ENCODE data around the gene DNM3.

Gene DNM3

DNA sequence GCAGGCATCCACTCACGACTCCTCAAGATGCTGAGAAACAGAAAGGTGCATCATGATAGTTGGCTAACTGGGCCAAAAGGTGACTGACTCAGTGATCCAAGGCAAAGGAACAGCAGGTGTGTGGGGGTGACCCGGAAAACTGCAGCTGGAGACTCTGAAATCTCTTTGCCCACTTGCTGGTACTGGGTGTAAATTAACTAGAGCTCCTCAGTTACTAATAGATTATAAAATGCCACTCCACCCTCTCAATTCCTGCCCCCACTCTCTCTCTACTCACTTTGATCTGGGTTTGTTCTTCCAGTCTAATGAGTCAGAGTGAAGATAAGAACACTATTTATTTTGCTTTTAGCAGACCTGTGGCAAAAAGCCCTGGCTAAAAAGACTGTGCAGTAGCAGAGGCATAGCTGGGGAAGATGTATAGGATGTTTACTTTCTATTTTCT lies 609.7 kb downstream of the DNM3 start:
- DNase-seq (ENCODE audit: low spot score), result no peak
- in situ Hi-C loops (cut with MboI; ENCODE audit: low sequenced_read_pairs, unreplicated experiment), result loop anchor here (10.0 kb wide), 1 partner anchor 254 kb away; no protein-coding TSS in a partner anchor

GRCh38 chr1:172452536-172453152 lies 611.3 kb downstream of the DNM3 start:
- in situ Hi-C loops (cut with MboI; ENCODE audit: low sequenced_read_pairs, unreplicated experiment), result loop anchor here (10.0 kb wide), 1 partner anchor 252 kb away; no protein-coding TSS in a partner anchor
- TF ChIP-seq, protein P1, sequence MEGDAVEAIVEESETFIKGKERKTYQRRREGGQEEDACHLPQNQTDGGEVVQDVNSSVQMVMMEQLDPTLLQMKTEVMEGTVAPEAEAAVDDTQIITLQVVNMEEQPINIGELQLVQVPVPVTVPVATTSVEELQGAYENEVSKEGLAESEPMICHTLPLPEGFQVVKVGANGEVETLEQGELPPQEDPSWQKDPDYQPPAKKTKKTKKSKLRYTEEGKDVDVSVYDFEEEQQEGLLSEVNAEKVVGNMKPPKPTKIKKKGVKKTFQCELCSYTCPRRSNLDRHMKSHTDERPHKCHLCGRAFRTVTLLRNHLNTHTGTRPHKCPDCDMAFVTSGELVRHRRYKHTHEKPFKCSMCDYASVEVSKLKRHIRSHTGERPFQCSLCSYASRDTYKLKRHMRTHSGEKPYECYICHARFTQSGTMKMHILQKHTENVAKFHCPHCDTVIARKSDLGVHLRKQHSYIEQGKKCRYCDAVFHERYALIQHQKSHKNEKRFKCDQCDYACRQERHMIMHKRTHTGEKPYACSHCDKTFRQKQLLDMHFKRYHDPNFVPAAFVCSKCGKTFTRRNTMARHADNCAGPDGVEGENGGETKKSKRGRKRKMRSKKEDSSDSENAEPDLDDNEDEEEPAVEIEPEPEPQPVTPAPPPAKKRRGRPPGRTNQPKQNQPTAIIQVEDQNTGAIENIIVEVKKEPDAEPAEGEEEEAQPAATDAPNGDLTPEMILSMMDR (IDR thresholded peaks at IDR 0.05; ENCODE audit: borderline replicate concordance, control extremely low read depth, extremely low read depth, insufficient read depth, missing control alignments), result no peak
- DNase-seq (ENCODE audit: low spot score), result no peak

More for the DNA sequence above, 609.7 kb downstream of the DNM3 start:
- TF ChIP-seq, protein P1 (IDR thresholded peaks at IDR 0.05; ENCODE audit: borderline replicate concordance, control extremely low read depth, extremely low read depth, insufficient read depth, missing control alignments), result no peak

- TF ChIP-seq, protein P1 (IDR thresholded peaks at IDR 0.05; ENCODE audit: borderline replicate concordance, control extremely low read depth, extremely low read depth, insufficient read depth, missing control alignments), result no peak
- DNase-seq (ENCODE audit: low spot score), result no peak
- in situ Hi-C loops (cut with MboI; ENCODE audit: low sequenced_read_pairs, unreplicated experiment), result loop anchor here (10.0 kb wide), 1 partner anchor 252 kb away; no protein-coding TSS in a partner anchor
These were observed 611.9 kb downstream of the DNM3 start for GRCh38 chr1:172453153-172453545.

- TF ChIP-seq, protein P1 (IDR thresholded peaks at IDR 0.05; ENCODE audit: borderline replicate concordance, control extremely low read depth, extremely low read depth, insufficient read depth, missing control alignments), result no peak
These were observed 612.3 kb downstream of the DNM3 start for GRCh38 chr1:172453607-172454006.

DNA sequence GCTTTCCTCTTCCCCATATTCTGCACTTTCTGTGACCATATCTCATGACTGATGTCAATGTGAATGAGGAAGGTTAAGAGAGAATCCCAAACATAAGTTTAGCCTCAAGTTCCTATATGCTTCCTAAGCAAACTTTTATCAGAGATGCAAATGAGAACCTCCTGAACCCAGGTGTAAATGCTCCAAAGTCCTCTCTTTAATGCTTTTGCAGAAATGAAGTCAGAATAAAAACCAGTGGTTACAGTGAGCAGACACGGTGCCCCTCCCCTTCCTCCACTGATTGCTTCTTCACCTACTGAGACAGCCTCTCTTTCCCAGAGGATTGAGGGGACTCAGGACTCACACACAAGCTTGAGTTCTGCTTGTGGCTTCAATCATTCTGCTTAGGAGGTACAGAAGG lies 614.2 kb downstream of the DNM3 start:
- in situ Hi-C loops (cut with MboI; ENCODE audit: low sequenced_read_pairs, unreplicated experiment), result loop anchor here (10.0 kb wide), 1 partner anchor 249 kb away; no protein-coding TSS in a partner anchor
- DNase-seq (ENCODE audit: low spot score), result no peak
- TF ChIP-seq, protein P1 (IDR thresholded peaks at IDR 0.05; ENCODE audit: borderline replicate concordance, control extremely low read depth, extremely low read depth, insufficient read depth, missing control alignments), result no peak

More at GRCh38 chr1:172453607-172454006, 612.3 kb downstream of the DNM3 start:
- no peak for DNase-seq (ENCODE audit: low spot score)
- in situ Hi-C loops (cut with MboI; ENCODE audit: low sequenced_read_pairs, unreplicated experiment), result loop anchor here (10.0 kb wide), 1 partner anchor 251 kb away; no protein-coding TSS in a partner anchor

DNA sequence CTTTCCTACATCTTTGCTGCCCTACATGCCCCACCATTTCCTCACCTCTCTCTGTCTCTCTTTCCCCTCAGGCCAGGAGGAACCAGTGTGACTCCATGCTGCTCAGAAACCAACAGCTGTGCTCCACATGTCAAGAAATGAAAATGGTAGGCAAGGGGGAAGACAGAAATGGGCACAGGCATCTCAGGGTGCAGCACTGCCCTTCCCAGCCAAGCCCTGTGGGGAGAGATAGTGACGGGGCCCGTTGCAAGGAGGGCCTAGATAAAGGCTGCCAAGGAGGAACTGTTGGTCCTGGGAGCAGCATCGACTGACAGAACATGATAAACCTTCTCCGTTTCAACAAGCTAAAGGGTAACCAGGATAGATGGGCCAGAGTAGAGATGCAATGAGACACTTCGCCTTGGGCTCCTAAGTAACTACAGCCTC lies 615.1 kb downstream of the DNM3 start:
- TF ChIP-seq, protein P1 (IDR thresholded peaks at IDR 0.05; ENCODE audit: borderline replicate concordance, control extremely low read depth, extremely low read depth, insufficient read depth, missing control alignments), result no peak
- in situ Hi-C loops (cut with MboI; ENCODE audit: low sequenced_read_pairs, unreplicated experiment), result loop anchor here (10.0 kb wide), 1 partner anchor 248 kb away; no protein-coding TSS in a partner anchor
- no peak for DNase-seq (ENCODE audit: low spot score)

Measured in GM13976 (cell line).